Karpas-422 (cell line): Measurements from ENCODE around the gene SLC24A3. TPM values are rescaled to one million over a fixed set of nuclear protein-coding genes. Genes with fewer than 3 reads are reported as not detected.

ENCODE experiments used
- DNase-seq: peaks from one replicate; pipeline ENCODE4 v3.0.0-alpha.2; 2015
- H2AFZ ChIP-seq: fragments of 200-600 bp; sonication (generic); 2 replicates; pipeline ENCODE4 v1.6.1; 2014; ENCODE audit warnings: antibody characterized with exemption, low read length, mixed read lengths
- H3K27ac ChIP-seq: fragments of 200-600 bp; sonication (generic); 2 replicates; pipeline ENCODE4 v1.5.1; 2014; ENCODE audit warnings: mild to moderate bottlenecking, low read length, moderate library complexity
- H3K27me3 ChIP-seq: fragments of 200-600 bp; sonication (generic); 2 replicates; pipeline ENCODE4 v1.6.1; 2014; ENCODE audit warnings: low read length, mixed read lengths
- H3K36me3 ChIP-seq: fragments of 200-600 bp; sonication (generic); 2 replicates; pipeline ENCODE4 v1.6.1; 2014; ENCODE audit warnings: low read length, mixed read lengths; ENCODE audit not compliant: insufficient read depth
- H3K4me1 ChIP-seq: fragments of 200-600 bp; sonication (generic); 2 replicates; pipeline ENCODE4 v1.6.1; 2014; ENCODE audit warnings: mild to moderate bottlenecking, low read length, mixed read lengths
- H3K4me2 ChIP-seq: fragments of 200-600 bp; sonication (generic); 2 replicates; pipeline ENCODE4 v1.6.1; 2014; ENCODE audit warnings: low read length, low read depth, mild to moderate bottlenecking; ENCODE audit not compliant: poor library complexity, severe bottlenecking
- H3K4me3 ChIP-seq: fragments of 200-600 bp; sonication (generic); 2 replicates; pipeline ENCODE4 v1.5.1; 2014; ENCODE audit warnings: mild to moderate bottlenecking, antibody characterized with exemption, low read length, mixed read lengths
- H3K79me2 ChIP-seq: fragments of 200-600 bp; sonication (generic); 2 replicates; pipeline ENCODE4 v1.6.1; 2014; ENCODE audit warnings: mild to moderate bottlenecking, low read length, mixed read lengths
- H3K9ac ChIP-seq: fragments of 200-600 bp; sonication (generic); 2 replicates; pipeline ENCODE4 v1.6.0; 2014; ENCODE audit warnings: low read length
- H3K9me2 ChIP-seq: fragments of 200-600 bp; sonication (generic), shearing (Covaris generic); replicated peaks from 2 replicates; pipeline ENCODE4 v1.6.0; 2014; ENCODE audit warnings: mild to moderate bottlenecking, low read length, moderate library complexity; ENCODE audit not compliant: insufficient read depth
- H3K9me3 ChIP-seq: fragments of 300-700, 200-600 bp; sonication (generic); 2 replicates; pipeline ENCODE4 v1.6.1; 2014; ENCODE audit warnings: low read length, mixed read lengths
- H4K20me1 ChIP-seq: fragments of 200-600 bp; sonication (generic); 2 replicates; pipeline ENCODE4 v1.6.1; 2014; ENCODE audit warnings: mild to moderate bottlenecking, antibody characterized with exemption, low read length, low read depth; ENCODE audit not compliant: insufficient read depth
- total RNA-seq: library from RNA; depleted of rRNA; stranded (reverse); fragments of >200 nt; shearing (Covaris generic); gene quantifications from 2 replicates; pipeline ENCODE4 v1.2.3, GENCODE V29; 2014; ENCODE audit warnings: low replicate concordance

The SLC24A3 gene
- total RNA-seq, 1 experiment from 2014 or later = not detected

DNA sequence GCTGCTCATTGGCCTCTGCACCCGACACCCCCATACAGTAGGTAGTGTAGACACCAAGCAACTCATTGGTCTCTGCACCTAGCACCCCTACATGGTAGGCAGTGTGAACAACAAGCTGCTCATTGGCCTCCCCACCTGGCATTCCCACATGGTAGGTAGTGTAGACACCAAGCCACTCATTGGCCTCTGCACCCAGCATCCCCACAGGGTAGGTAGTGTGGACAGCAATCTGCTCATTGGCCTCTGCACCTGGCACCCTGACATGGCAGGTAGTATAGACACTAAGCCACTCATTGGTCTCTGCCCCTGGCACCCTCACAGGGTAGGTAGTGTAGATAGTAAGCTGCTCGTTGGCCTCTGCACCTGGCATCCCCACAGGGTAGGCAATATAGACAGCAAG, 226.0 kb downstream of the SLC24A3 start:
- Histone ChIP-seq H3K4me1 (no peaks in the 10 kb centered on the region), H3K79me2 (no peaks in the 10 kb centered on the region), H4K20me1 (no peaks in the 10 kb centered on the region), H3K27me3 (no peaks in the 10 kb centered on the region), H3K36me3 (no peaks in the 10 kb centered on the region), H2AFZ (no peak overlapping the region), H3K9ac (no peak overlapping the region), H3K4me3 (no peak overlapping the region), H3K9me2 (no peaks in the 10 kb centered on the region), H3K27ac (no peak overlapping the region), H3K4me2 (no peak overlapping the region), H3K9me3 (no peaks in the 10 kb centered on the region)
- no peak for DNase-seq

DNA sequence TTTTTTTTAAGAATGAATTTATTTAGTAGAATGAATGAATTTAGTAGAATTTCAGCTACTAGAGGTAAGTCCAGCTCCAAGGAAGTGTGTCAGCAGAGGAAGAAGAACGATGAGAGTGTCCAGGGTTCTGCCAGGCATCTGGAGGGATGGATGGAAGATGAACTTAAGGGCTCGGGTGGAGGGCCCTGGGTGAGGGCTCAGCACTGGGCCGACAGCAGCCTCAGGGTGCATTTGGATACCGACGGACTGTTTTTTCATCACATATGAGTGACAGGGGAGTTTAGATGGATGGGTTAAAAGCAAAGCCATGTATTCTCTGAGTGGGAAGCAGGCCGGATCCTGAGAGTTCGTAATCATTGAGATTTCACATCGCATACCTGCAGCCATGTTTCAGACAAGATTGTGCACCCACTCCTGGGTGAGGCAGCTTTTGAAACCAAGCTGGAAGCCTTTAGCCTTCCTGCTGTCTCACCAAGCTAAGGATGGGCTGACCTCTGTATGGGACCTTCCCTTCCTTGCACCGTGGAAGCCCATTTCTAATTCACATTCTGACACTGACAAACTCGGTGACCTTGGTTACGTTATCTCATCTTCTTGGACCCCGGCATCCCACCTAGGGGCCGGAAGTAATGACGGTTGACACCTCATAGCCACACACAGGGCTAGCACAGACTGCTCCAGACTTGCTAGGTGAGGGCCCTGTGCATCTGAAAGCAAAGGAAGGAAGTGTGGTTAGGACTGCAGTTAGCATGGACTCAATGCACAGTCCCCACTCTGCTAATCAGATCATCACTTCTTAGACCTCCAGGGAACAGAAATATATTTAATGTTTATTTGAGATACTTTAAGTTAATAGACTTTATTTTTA, 228.5 kb downstream of the SLC24A3 start:
- Histone ChIP-seq H3K27ac (no peak overlapping the region), H3K27me3 (no peaks in the 10 kb centered on the region), H3K9me2 (no peaks in the 10 kb centered on the region), H3K4me2 (no peak overlapping the region), H3K9ac (no peak overlapping the region), H3K79me2 (no peaks in the 10 kb centered on the region), H2AFZ (no peak overlapping the region), H3K9me3 (no peaks in the 10 kb centered on the region), H3K4me1 (no peaks in the 10 kb centered on the region), H3K36me3 (no peaks in the 10 kb centered on the region), H3K4me3 (no peak overlapping the region), H4K20me1 (no peaks in the 10 kb centered on the region)
- no peak for DNase-seq

DNA sequence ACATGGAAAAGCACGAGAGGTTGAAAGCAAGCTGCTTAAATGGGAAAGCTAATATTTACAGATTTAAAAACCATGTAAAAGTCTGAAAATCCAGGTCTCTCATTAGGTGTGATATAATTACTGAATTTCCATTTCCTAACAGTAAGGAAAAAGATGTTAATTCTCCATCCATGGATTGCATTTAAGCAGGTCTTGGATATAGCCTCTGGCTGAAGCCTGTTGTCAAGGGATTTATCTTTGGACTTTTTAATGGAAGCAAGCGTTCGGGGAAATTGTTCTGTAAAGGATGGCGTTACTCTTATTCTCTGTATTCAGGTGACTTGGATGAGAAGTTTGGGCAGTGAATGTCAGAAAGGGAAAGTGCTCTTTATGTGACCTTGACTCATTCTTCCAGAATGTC, 233.8 kb downstream of the SLC24A3 start:
- H3K4me3 ChIP-seq = no peak overlapping the region
- no peaks in the 10 kb centered on the region for H3K79me2 ChIP-seq
- DNase-seq = no peak
- H3K27ac ChIP-seq = no peak overlapping the region
- H3K9me2 ChIP-seq = no peaks in the 10 kb centered on the region
- H3K4me1 ChIP-seq = no peaks in the 10 kb centered on the region
- H3K4me2 ChIP-seq = no peak overlapping the region
- no peaks in the 10 kb centered on the region for H3K36me3 ChIP-seq
- no peak overlapping the region for H3K9ac ChIP-seq
- no peaks in the 10 kb centered on the region for H3K9me3 ChIP-seq
- H4K20me1 ChIP-seq = no peaks in the 10 kb centered on the region
- H3K27me3 ChIP-seq = no peaks in the 10 kb centered on the region
- no peak overlapping the region for H2AFZ ChIP-seq

DNA sequence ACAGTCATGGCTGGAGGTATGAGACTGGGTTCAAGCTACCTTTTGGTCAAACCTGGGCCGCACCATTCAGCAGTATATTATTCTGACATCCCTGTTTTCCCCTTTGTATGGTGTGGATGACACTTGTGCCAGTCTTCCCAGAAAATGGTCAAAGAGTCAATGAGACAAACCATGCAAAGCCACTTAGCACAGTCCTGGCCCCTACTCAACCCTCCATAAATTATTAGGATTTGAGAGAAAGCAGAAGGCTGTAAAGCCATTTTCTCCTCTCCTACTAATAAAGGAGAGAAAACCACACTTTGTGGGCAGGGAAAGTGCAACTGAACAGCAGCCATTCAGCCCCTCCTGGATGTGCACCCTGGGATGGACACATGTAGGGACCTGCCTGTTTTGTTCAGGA, 236.2 kb downstream of the SLC24A3 start:
- H3K27me3 ChIP-seq = no peaks in the 10 kb centered on the region
- H3K36me3 ChIP-seq = no peaks in the 10 kb centered on the region
- no peaks in the 10 kb centered on the region for H3K9me3 ChIP-seq
- no peak overlapping the region for H3K27ac ChIP-seq
- H3K4me3 ChIP-seq = no peak overlapping the region
- H3K9me2 ChIP-seq = no peaks in the 10 kb centered on the region
- no peak for DNase-seq
- H3K9ac ChIP-seq = no peak overlapping the region
- no peaks in the 10 kb centered on the region for H3K79me2 ChIP-seq
- no peaks in the 10 kb centered on the region for H4K20me1 ChIP-seq
- H2AFZ ChIP-seq = no peak overlapping the region
- no peaks in the 10 kb centered on the region for H3K4me1 ChIP-seq
- no peak overlapping the region for H3K4me2 ChIP-seq

DNA sequence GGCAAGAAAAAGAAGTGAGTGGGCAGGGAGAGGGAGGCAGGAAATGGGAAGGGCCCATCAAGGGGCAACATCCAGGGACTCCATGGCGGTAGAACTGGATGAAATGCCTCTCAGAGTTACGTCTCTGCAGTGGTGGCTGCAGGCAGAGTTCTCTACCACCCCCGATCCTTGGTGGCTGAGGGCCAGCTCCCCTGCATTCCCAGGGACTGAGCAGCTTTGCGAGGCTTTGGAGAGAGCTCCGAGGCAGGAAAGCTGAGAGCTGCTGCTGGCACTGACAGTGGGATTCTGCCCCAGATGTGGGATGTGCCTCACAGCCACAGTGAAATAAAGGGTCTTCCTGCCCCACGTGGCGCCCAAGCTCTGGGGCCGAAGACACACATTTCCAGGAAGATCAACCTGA, 236.6 kb downstream of the SLC24A3 start:
- no peak overlapping the region for H3K4me2 ChIP-seq
- H3K27me3 ChIP-seq = no peaks in the 10 kb centered on the region
- H3K9me3 ChIP-seq = no peaks in the 10 kb centered on the region
- H3K27ac ChIP-seq = no peak overlapping the region
- H2AFZ ChIP-seq = no peak overlapping the region
- H3K4me3 ChIP-seq = no peak overlapping the region
- H3K9me2 ChIP-seq = no peaks in the 10 kb centered on the region
- no peak for DNase-seq
- H3K4me1 ChIP-seq = no peaks in the 10 kb centered on the region
- H3K9ac ChIP-seq = no peak overlapping the region
- H3K79me2 ChIP-seq = no peaks in the 10 kb centered on the region
- no peaks in the 10 kb centered on the region for H4K20me1 ChIP-seq
- no peaks in the 10 kb centered on the region for H3K36me3 ChIP-seq

DNA sequence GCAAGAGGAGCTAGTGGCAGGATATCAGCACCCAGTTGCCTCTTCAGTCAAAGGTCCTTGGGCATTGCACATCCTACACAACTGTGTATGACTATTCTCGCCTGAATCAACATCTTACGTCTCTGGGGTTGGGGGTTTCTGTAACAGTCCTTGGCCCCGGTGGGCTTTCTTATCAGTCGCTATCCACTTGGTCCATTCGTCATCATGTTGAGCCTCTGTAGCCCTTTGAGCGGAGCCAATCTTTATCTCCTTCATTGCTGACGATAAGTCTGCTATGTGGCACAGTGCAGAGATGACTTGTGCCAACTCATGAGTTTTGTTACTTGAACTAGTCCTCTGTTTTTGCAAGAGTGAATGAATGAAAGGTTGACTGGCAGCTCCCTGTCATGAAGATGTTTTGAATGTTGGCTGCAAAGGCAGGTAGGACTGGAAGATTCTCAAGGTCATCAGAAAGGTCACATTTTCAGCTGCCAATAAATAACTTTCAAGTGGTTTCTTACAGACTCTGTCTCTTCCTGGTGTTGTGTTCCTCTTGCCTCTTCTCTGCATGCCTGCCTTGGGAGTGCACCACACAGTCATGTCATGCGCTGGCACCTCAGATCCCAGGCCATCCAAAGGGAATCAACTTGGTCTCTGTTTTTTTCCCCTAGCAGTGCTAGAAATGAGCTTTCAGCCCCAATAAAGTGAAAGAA, 238.9 kb downstream of the SLC24A3 start:
- Histone ChIP-seq H2AFZ (no peak overlapping the region), H3K4me2 (no peak overlapping the region), H3K4me3 (no peak overlapping the region), H3K27me3 (no peaks in the 10 kb centered on the region), H3K9me3 (no peaks in the 10 kb centered on the region), H3K36me3 (no peaks in the 10 kb centered on the region), H3K79me2 (no peaks in the 10 kb centered on the region), H3K9ac (no peak overlapping the region), H3K27ac (no peak overlapping the region), H4K20me1 (no peaks in the 10 kb centered on the region), H3K4me1 (no peaks in the 10 kb centered on the region), H3K9me2 (no peaks in the 10 kb centered on the region)
- DNase-seq = no peak

DNA sequence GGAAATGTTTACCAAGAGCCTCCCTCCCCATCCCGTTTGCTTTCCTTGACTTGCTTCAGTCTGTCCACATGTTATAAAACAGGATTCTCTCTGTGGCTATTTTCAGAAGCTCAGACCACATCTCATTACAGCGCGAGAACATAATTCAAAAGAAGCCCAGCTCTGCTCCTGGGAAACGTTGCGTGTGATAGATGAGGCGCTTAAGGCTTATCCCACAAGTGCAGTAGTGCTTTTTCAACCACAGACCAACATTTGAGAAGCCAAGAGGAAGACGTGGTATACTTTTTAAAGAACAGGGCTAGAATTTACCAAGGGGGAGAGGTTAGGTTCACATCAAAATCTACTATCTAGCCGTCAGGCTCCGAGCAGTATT, 239.5 kb downstream of the SLC24A3 start:
- H3K79me2 ChIP-seq = no peaks in the 10 kb centered on the region
- H3K9ac ChIP-seq = no peak overlapping the region
- no peaks in the 10 kb centered on the region for H3K9me2 ChIP-seq
- H3K27me3 ChIP-seq = no peaks in the 10 kb centered on the region
- H3K36me3 ChIP-seq = no peaks in the 10 kb centered on the region
- no peak for DNase-seq
- H3K27ac ChIP-seq = no peak overlapping the region
- no peak overlapping the region for H2AFZ ChIP-seq
- H3K4me2 ChIP-seq = no peak overlapping the region
- H3K9me3 ChIP-seq = no peaks in the 10 kb centered on the region
- H4K20me1 ChIP-seq = no peaks in the 10 kb centered on the region
- no peak overlapping the region for H3K4me3 ChIP-seq
- no peaks in the 10 kb centered on the region for H3K4me1 ChIP-seq

DNA sequence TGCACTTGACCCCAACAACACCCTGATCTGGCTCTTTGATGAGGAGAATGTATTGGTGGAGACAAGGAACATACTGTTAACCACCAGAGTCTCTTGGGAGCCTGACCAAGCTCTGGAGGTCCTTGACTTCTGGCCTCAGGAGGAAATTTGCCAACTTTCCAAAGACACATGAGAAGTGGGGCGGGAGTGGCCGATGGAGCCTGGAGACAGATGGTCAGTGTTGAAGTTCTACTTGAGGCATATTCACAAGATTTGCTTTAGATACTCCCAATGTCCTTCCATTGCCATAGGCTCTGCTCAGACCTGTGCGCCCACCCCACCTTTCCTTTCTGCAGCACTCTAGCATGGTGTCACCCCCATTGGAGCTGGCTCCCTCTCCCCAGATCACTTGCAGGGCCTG, 241.0 kb downstream of the SLC24A3 start:
- no peak overlapping the region for H3K27ac ChIP-seq
- no peaks in the 10 kb centered on the region for H4K20me1 ChIP-seq
- H3K9ac ChIP-seq = no peak overlapping the region
- H3K9me3 ChIP-seq = no peaks in the 10 kb centered on the region
- H3K79me2 ChIP-seq = no peaks in the 10 kb centered on the region
- H3K4me1 ChIP-seq = no peaks in the 10 kb centered on the region
- no peak overlapping the region for H3K4me2 ChIP-seq
- no peaks in the 10 kb centered on the region for H3K27me3 ChIP-seq
- DNase-seq = no peak
- H2AFZ ChIP-seq = no peak overlapping the region
- no peaks in the 10 kb centered on the region for H3K36me3 ChIP-seq
- H3K4me3 ChIP-seq = no peak overlapping the region
- H3K9me2 ChIP-seq = no peaks in the 10 kb centered on the region
